GM21737 (cell line): ENCODE measurements around the gene ALMS1.
"Not testable (repeated sequence)": the region's sequence is repeated elsewhere in the genome, so short reads cannot be mapped to it uniquely, and the experiment has no call there.

Experiments
- ATAC-seq: cut with Tn5 transposase; IDR thresholded peaks from one replicate; pipeline ENCODE4 v1.9.1; 2021; ENCODE audit warnings: mild to moderate bottlenecking, moderate library complexity; ENCODE audit not compliant: unreplicated experiment

ALMS1 gene

GRCh38 chr2:73386894-73387636 is 1.4 kb downstream of the ALMS1 start:
- ATAC-seq: no peak

GRCh38 chr2:73402386-73403103 is 16.9 kb downstream of the ALMS1 start:
- no peak for ATAC-seq

- no peak for ATAC-seq
Observed at GRCh38 chr2:73403237-73403636, 17.6 kb downstream of the ALMS1 start.

- ATAC-seq: no peak
Observed at GRCh38 chr2:73404409-73404808, 18.8 kb downstream of the ALMS1 start.

GRCh38 chr2:73406996-73407395 is 21.4 kb downstream of the ALMS1 start:
- no peak for ATAC-seq

GRCh38 chr2:73408198-73408597 is 22.6 kb downstream of the ALMS1 start:
- peak; percentile 72 for ATAC-seq

GRCh38 chr2:73414696-73415095 is 29.1 kb downstream of the ALMS1 start:
- no peak for ATAC-seq

GRCh38 chr2:73415906-73416305 is 30.3 kb downstream of the ALMS1 start:
- ATAC-seq: no peak

GRCh38 chr2:73418343-73418742 is 32.7 kb downstream of the ALMS1 start:
- ATAC-seq: no peak

GRCh38 chr2:73423913-73424312 is 38.3 kb downstream of the ALMS1 start:
- ATAC-seq: no peak

GRCh38 chr2:73426176-73426575 is 40.5 kb downstream of the ALMS1 start:
- ATAC-seq: no peak

GRCh38 chr2:73436019-73436418 is 50.4 kb downstream of the ALMS1 start:
- ATAC-seq: no peak

- ATAC-seq: no peak
Observed at GRCh38 chr2:73444202-73444601, 58.6 kb downstream of the ALMS1 start.

GRCh38 chr2:73448856-73449255 is 63.2 kb downstream of the ALMS1 start:
- ATAC-seq: no peak

GRCh38 chr2:73449404-73449803 is 63.8 kb downstream of the ALMS1 start:
- ATAC-seq: no peak

GRCh38 chr2:73451263-73451972 is 65.8 kb downstream of the ALMS1 start:
- ATAC-seq: peak; percentile 85

GRCh38 chr2:73457982-73458381 is 72.3 kb downstream of the ALMS1 start:
- no peak for ATAC-seq

- not testable (repeated sequence) for ATAC-seq
Observed at GRCh38 chr2:73462388-73462787, 76.8 kb downstream of the ALMS1 start.

- ATAC-seq: no peak
Observed at GRCh38 chr2:73468376-73468775, 82.7 kb downstream of the ALMS1 start.

GRCh38 chr2:73483874-73484273 is 98.2 kb downstream of the ALMS1 start:
- ATAC-seq: not testable (repeated sequence)

- no peak for ATAC-seq
Observed at GRCh38 chr2:73487112-73487657, 101.5 kb downstream of the ALMS1 start.
